HG03139 (cell line): ENCODE measurements around the gene TFF1.

Experiments
- ATAC-seq: cut with Tn5 transposase; IDR thresholded peaks from one replicate; pipeline ENCODE4 v1.9.1; 2021; ENCODE audit not compliant: unreplicated experiment

Gene TFF1

GRCh38 chr21:42383331-42383730, 17.0 kb upstream of the TFF1 start:
- no peak for ATAC-seq

- no peak for ATAC-seq
These were observed 16.6 kb upstream of the TFF1 start for GRCh38 chr21:42382915-42383314.

GRCh38 chr21:42381347-42381984, 15.1 kb upstream of the TFF1 start:
- ATAC-seq: no peak

GRCh38 chr21:42379426-42380215, 13.3 kb upstream of the TFF1 start:
- no peak for ATAC-seq

- ATAC-seq: no peak
These were observed 12.1 kb upstream of the TFF1 start for GRCh38 chr21:42378418-42378817.

GRCh38 chr21:42377951-42378340, 11.6 kb upstream of the TFF1 start:
- ATAC-seq: no peak

GRCh38 chr21:42377211-42377950, 11.0 kb upstream of the TFF1 start:
- ATAC-seq: no peak

GRCh38 chr21:42376338-42376982, 10.1 kb upstream of the TFF1 start:
- no peak for ATAC-seq

- no peak for ATAC-seq
These were observed 9.6 kb upstream of the TFF1 start for GRCh38 chr21:42375966-42376337.

- no peak for ATAC-seq
These were observed 9.2 kb upstream of the TFF1 start for GRCh38 chr21:42375506-42375905.

- ATAC-seq: no peak
These were observed 8.6 kb upstream of the TFF1 start for GRCh38 chr21:42374864-42375499.

- no peak for ATAC-seq
These were observed 8.1 kb upstream of the TFF1 start for GRCh38 chr21:42374457-42374856.

- no peak for ATAC-seq
These were observed 7.6 kb upstream of the TFF1 start for GRCh38 chr21:42373908-42374455.

GRCh38 chr21:42373196-42373907, 7.0 kb upstream of the TFF1 start:
- no peak for ATAC-seq

GRCh38 chr21:42370894-42371654, 4.7 kb upstream of the TFF1 start:
- no peak for ATAC-seq

- no peak for ATAC-seq
These were observed 3.5 kb upstream of the TFF1 start for GRCh38 chr21:42369821-42370220.

- ATAC-seq: no peak
These were observed 1.2 kb upstream of the TFF1 start for GRCh38 chr21:42367367-42368165.

- ATAC-seq: no peak
These were observed 565 bp downstream of the TFF1 start for GRCh38 chr21:42365770-42366169.
